GM18870 (cell line): Measurements from ENCODE around the gene PRTN3.

Experiments used
- ATAC-seq: cut with Tn5 transposase; IDR thresholded peaks from one replicate; pipeline ENCODE4 v1.9.1; 2021; ENCODE audit warnings: moderate library complexity; ENCODE audit not compliant: unreplicated experiment

Gene PRTN3

GRCh38 chr19:896434-896833 is 55.6 kb downstream of the PRTN3 start:
- no peak for ATAC-seq

- no peak for ATAC-seq
Measured at GRCh38 chr19:896999-897398, 56.2 kb downstream of the PRTN3 start.

- ATAC-seq: no peak
Measured at GRCh38 chr19:897442-898039, 56.7 kb downstream of the PRTN3 start.
